ENCODE results near the gene CNKSR3.
"Not testable (repeated sequence)": the region's sequence is repeated elsewhere in the genome, so short reads cannot be mapped to it uniquely, and the experiment has no call there.

The CNKSR3 gene

DNA sequence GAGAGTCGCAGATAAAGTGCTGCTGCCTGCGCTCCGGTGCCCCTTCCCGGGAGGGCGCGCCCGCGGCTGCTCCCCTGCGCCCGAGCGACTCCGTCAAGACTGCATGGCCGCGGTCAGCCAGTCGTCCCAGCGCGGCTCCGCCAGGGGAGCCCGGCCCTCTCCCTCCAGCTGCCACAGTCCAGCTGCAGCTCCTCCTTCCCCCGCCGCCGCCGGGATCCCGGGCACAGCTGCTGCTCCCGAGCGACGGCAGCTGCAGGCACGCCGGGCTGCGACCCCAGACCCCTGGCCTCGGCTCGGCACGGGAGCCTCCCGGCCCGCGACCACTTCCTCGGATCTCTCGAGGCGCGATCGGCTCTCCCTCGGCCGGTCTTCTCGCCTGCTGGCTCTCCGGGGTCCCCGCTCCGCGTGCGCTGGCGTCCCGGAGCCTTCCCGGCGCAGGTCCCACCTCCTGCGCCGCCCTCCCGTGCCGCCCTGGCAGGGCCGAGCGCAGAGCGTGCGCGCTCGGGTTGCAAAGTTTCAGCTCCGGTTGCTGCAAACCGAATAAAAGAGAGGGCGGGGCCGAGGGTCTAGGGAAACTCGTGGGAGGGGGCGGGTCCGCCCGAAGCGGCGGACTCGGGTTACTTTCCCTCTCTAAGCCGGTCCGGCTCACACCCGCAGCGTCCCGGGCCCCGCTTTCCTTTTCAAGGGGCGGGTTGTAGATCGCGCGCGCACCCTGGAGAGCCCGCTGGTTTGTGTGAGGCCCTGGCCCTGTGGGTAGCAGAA is at the start of gene CNKSR3:
Gene CNKSR3 (minus strand): TSS at position 542 of the 762 bp plus-strand sequence. CDS start 571 bp downstream, outside the sequence.
- peak; percentile 59 to 78 for DNase-seq

DNA sequence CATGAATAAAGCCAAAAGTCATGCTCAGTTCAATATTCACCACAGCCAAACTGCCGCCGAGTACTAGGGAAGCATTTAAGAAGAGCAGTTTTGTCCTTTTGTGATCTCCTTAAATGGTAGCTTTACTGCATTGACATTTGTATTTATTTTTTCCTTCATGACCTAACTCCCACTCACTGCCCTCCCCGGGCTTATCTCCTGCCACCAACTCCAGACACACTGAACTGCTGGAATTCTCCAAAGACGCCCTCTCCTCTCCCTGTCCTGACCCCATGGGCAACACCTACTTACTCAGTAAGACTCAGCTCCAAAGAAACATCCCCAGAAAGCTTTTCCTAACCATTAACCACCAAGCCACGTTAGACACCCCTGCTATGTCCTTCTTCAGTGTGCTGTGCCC is 48.5 kb upstream of the CNKSR3 start:
- DNase-seq = no peak

DNA sequence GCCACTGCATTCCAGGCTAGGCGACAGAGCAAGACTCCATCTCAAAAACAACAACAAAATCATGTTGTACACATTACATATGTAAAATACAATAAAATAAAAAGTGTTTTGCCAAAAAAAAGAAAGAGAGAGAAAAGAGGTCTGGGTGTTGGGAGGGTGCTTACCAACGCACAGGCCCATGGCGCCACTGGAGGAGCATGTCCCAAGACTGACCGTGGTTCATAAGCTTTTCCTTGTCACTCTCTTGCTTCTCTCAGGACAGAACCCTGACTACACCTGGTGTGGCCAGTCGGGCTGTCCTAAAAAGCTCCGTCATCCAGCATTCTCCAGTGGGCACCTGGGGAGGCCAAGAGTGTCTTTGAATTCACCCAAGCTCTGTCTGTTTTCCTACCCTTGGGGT is 48.0 kb upstream of the CNKSR3 start:
- no peak for DNase-seq

DNA sequence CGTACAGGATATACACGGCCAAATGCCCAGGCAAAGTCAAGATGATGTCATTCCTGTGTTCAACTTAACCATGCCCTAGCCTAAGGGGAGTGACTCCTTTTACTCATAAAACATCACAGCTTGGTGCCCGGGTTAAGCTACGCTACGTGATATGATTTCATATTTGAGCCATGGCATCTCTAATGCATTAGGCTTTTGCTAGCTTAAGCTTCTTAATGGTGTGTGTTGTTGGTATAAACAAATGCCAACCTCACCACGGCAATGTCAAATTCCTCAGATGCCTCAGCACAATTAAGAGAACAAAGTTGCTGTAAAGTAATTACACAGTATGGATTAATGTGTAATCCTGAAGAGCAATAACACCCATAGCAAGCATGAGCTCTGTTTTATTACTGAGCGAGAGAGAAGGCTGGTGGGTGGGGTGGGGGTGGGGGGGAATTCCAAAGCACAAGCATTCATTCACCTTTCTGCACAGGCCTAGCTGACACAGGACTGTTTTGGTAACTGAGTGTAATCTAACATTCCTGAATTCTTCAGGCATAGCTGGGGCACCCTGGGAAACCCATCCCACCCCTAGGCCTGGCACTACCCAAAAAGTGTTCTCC is 44.7 kb upstream of the CNKSR3 start:
- DNase-seq = no peak

- no peak for DNase-seq
Observed at GRCh38 chr6:154554491-154554890, 44.0 kb upstream of the CNKSR3 start.

GRCh38 chr6:154550779-154551178 is 40.3 kb upstream of the CNKSR3 start:
- no peak for DNase-seq

DNA sequence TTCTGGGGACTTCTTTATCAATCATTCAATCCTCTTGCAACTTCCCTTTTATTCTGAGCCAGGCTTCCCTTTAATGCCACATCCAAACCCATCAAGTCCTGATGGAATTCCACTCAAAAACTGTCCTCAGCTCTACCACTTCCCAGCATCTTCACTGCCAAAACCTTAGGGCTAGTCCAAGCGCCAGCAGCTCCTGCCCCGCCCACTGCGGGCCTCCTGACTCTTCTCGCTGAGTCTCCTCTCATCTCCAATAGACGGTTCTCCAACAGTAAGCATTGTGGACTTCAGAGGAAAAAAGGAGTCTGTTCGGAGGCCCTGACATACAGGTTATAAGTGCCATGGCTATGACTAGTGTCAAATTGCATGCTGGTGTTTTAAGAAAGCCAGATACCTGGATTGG is 38.7 kb upstream of the CNKSR3 start:
- no peak for DNase-seq

GRCh38 chr6:154548130-154548830 is 37.8 kb upstream of the CNKSR3 start:
- DNase-seq = no peak

GRCh38 chr6:154543628-154544027 is 33.1 kb upstream of the CNKSR3 start:
- no peak for DNase-seq

- no peak for DNase-seq
Observed at GRCh38 chr6:154542747-154543146, 32.3 kb upstream of the CNKSR3 start.

DNA sequence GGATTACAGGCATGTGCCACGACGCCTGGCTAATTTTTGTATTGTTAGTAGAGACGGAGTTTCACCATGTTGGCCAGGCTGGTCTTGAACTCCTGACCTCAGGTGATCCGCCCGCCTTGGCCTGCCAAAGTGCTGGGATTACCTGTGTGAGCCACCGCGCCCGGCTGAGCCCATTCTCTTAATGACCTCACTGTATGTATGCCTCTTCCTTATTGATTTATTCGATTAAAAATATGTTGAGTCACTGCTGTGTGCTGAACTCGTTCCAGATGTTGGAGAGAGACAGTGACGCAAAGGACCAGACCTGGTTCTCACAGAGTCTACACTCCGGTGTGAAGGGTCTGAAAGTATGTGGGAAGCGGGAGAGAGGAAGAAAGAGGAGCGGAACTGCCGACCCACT is 31.4 kb upstream of the CNKSR3 start:
- DNase-seq = not testable (repeated sequence)

GRCh38 chr6:154539593-154540269 is 29.2 kb upstream of the CNKSR3 start:
- DNase-seq = no peak

DNA sequence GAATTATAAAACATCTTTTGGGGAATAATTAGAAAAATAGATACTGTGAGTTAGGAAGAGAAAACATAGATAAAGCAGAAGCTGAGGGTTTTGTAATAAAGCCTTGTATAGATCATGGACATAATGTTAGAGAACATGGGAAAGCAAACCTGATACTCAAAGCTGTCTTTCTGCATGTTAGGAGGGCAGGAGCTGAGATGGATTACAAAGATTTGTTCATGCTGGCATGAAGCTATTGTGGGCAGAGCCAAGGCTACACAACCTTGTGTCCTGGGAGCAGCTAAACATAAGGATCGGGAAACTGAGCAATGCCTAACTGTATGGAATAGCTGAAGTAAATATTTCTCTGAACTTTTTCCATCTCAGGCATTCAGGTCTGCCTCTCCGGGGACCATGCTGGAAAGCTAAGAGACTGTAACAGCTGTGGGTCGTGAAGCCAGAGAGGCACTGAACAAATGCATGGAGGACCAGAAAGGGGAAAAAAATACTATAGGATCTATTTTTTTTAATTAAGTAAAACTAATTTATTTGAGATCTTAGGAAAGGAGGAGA is 28.2 kb upstream of the CNKSR3 start:
- DNase-seq = no peak

- DNase-seq = no peak
Observed at GRCh38 chr6:154537511-154538325, 27.2 kb upstream of the CNKSR3 start.

DNA sequence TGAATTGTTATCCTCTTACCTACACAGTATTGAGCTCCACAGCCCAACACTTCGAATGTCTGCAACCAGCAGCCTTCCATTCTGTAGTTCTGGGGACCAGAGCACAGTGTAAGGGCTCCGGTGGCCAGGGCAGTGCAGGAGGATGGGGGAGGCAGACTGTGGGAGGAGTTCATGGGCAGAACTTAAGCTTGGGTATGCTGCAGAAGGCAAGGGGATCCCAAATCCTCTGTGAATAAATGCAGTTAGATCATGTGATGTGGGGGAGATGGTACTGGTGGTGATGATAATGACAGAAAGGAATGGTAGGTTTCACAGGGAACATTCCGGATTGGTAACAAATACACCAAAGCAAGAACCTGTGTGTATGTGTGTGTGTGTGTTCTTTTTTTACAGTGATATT is 26.5 kb upstream of the CNKSR3 start:
- no peak for DNase-seq

DNA sequence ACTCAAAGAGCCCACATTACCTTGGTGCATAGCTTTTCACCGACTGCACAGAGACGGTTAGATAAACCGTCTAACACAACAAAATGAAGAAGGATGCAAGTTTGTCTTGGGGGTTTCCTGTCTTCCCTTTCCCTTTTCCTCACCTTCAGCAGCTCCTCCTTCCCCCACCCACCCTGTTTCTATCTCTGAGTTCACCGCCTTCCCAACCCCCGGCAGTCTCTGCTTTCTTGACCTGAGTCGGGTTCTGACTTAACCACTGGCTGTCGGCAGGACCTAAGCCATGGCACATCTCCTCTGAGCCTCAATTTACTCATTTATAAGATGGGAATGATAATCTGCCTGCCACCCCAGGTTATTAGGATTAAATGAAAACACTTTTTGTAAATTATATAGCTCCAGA is 25.8 kb upstream of the CNKSR3 start:
- DNase-seq = no peak

DNA sequence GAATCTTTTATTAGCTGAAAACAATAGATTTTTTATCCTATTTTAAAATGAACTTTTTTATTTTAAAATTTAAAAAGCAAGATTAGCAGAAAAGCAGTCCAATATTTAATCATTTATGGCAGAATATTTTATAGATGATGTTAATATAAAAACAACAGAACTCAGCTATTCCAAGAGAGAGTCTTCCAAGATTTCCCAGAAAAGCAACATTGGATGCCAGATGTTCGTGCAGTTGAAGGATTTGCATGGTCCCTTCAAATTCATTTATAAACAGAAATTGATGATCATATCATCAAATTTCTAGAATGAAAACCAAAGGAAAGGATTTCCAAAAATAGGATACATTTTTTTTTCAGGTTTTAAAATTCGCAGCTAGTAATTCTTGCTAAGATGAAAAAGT is 25.4 kb upstream of the CNKSR3 start:
- DNase-seq = no peak

- no peak for DNase-seq
Observed at GRCh38 chr6:154535147-154535546, 24.7 kb upstream of the CNKSR3 start.

DNA sequence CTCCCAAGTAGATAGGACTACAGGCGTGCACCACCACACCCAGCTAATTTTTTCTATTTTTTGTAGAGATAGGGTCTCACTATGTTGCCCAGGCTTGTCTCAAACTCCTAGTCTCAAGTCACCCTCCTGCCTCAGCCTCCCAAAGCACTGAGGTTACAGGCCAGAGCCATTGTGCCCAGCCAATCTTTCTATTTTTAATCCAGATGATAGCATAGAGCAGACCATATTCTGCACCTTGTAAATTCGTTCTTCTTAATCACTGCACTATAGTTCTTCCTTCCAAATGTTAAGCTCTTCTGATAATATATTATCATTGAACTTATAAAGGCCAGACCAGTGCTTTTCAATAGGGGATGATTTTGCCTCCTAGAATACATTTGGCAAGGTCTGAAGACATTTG is 24.0 kb upstream of the CNKSR3 start:
- no peak for DNase-seq

DNA sequence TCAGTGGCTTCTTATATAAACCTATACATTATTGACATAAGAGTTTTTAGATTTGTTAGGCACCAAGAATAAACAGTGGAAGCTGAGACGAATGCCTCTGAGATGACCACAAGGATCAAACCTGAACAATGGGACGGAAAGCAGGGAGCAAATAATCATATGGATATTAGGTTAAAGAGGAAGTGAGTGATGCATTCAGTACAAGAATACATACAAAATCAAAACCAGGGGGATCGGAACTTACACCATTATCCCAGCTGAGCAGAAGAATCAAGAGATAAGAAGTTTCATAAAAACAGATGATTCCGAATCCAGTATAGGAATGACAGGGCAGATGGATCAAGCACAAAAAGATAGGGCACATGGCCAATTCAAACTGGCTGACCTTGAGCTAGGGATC is 21.9 kb upstream of the CNKSR3 start:
- DNase-seq = no peak

DNA sequence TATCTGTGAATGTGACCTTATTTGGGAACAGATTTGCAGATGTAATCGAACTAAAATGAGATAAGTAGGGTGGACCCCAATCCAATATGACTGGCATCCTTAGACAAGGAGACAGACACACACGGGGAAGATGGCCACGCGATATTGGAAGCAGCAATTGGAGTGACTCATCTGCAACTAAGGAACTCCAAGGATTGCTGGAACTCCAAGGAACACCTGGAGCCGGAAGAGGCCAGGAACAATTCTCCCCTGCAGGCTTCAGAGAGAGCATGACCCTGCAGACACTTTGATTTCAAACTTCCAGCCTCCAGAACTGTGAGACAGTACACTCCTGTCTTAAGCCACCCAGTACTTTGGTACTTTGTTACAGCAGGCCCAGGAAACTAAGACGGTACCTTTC is 19.5 kb upstream of the CNKSR3 start:
- DNase-seq = no peak

- DNase-seq = no peak
Observed at GRCh38 chr6:154528310-154528915, 17.9 kb upstream of the CNKSR3 start.

Data from hippocampal formation (tissue), 2 donors.